HG03064 (cell line): ENCODE results near the gene ZNF213.

ENCODE experiments used
- ATAC-seq: cut with Tn5 transposase; IDR thresholded peaks from one replicate; pipeline ENCODE4 v1.9.1; 2021; ENCODE audit warnings: low read depth; ENCODE audit not compliant: unreplicated experiment

The ZNF213 gene

DNA sequence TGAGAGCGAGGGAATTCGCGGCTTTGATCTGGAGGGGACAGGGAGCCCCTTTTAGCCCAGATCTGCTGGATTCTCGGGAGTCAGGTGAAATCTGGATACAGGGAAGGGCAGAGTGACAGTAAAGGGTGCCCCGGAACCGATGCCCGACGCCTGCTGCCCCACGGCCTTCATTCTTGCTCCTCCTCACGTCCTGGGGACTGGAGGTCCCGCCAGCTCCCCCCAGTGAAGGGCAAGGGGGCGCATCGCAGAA is 53.8 kb downstream of the ZNF213 start:
- no peak for ATAC-seq

GRCh38 chr16:3188925-3189825 is 54.3 kb downstream of the ZNF213 start:
- no peak for ATAC-seq

- no peak for ATAC-seq
These were observed 55.0 kb downstream of the ZNF213 start for GRCh38 chr16:3189869-3190268.

- ATAC-seq = no peak
These were observed 56.1 kb downstream of the ZNF213 start for GRCh38 chr16:3190949-3191353.
